GM18505 (cell line): ENCODE results near the gene OR5V1.
"Not testable (repeated sequence)": the region's sequence is repeated elsewhere in the genome, so short reads cannot be mapped to it uniquely, and the experiment has no call there.

Experiments
- ATAC-seq: cut with Tn5 transposase; IDR thresholded peaks from one replicate; pipeline ENCODE4 v1.9.1; 2021; ENCODE audit not compliant: unreplicated experiment
- POLR2A ChIP-seq: IDR thresholded peaks from 4 replicates; pipeline ENCODE4 v1.6.1; 2011; ENCODE audit warnings: borderline replicate concordance; ENCODE audit not compliant: insufficient read depth, insufficient read length; ENCODE audit errors: extremely low read depth

The OR5V1 gene

DNA sequence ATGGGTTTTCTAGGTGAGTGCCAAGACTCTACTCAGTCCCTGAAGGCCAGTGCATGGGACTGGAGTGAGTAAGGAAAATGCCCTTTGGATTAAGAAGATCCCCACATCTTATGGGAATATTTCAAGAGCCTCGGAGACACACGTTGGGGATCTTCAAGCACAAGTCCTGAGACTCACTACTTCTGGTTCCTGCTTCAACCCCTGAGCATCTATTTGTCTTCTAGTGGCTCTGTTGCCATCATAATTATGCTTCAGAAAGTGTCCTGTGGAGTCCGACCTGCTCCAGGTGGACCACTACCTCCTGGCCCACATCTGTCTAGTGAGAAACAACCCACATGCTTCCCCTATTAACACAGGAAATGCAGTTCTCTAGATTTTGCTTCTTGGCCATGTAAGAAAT is at the start of gene OR5V1:
Gene OR5V1, minus strand, starts transcription at position 101 of the 400 bp plus-strand sequence. CDS start 12,670 bp downstream, outside the sequence.
- TF ChIP-seq POLR2A, result no peak
- no peak for ATAC-seq

DNA sequence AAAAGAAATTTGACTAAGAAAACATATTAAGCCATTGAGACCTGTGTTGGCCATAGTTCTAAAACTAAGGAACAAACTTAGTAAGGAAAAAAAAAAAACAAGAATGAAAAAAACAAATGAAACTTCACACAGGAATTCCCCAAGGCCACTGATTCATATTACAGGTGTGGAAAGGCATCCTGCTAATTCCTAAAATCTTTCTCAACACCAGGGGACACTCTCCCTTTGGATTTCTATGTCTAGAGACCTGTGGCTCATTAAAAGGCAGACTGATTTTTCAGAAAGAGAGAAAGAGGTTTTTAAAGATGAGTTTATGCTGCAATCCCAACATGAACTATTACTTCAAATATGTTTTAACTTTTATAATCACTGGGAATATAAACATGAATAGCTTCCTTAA is 45.9 kb upstream of the OR5V1 start, which contains the start of gene OR12D1:
Gene OR12D1, plus strand, starts transcription at position 341 of the 400 bp plus-strand sequence.
- ATAC-seq, result no peak
- no peak for TF ChIP-seq POLR2A

DNA sequence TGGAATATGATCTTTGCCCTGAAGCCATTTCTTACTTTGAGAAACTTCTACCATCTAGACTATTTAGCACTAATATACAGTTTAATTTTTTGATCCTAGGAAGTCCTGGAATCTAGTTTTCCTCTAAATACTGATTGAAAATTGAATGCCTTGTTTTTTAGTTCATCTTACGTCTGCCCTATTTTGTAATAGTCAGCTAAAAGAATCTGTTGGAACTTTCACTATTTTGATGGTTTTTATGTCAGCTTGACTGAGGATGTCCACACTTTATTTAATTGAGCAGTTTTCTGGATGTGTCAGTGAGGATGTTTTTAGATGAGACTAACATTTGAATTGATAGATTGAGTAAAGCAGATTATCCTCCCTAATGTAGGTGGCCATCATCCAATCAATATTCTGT is 35.1 kb upstream of the OR5V1 start:
- TF ChIP-seq POLR2A, result no peak
- no peak for ATAC-seq

DNA sequence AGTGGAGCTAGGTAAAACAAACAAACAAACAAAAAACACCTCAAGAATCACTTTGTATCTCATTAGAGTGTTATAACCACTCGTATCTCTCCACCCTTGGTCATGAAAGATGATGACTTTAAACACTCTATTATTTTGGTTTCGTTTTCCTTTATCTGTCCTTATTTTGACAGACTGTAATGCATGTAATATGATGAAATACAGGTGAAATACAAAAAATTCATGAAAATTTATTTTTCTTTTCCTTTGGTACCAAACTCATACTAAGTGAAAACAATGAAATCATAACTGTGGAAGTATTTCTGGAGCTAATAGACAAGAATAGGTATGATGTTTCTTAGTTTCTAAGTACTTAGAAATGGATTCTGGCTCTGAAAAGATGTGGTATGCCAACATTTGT is 30.9 kb upstream of the OR5V1 start:
- TF ChIP-seq POLR2A, result no peak
- ATAC-seq, result no peak

DNA sequence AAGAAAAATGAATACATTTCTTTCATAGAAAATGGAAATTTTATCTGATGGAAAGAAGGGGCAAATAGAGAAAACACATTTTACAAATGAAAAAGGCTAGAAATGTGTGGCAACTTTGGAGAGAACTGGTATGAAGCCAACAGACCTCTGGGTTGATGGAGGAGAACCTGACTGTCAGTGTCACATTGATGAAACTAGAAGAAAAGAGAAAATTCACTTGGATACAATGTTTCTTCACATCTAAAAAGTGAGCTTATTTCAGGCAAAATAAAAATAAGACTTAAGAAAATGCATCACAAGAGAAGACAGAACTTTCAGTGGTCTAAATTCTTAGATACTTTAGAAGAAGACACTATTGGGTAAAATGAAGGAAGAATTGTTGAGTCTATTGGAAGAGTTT is 26.7 kb upstream of the OR5V1 start, which contains the start of gene OR12D2:
Gene OR12D2, plus strand, starts transcription at position 301 of the 400 bp plus-strand sequence. CDS start 1,069 bp downstream, outside the sequence.
- TF ChIP-seq POLR2A, result no peak
- no peak for ATAC-seq

DNA sequence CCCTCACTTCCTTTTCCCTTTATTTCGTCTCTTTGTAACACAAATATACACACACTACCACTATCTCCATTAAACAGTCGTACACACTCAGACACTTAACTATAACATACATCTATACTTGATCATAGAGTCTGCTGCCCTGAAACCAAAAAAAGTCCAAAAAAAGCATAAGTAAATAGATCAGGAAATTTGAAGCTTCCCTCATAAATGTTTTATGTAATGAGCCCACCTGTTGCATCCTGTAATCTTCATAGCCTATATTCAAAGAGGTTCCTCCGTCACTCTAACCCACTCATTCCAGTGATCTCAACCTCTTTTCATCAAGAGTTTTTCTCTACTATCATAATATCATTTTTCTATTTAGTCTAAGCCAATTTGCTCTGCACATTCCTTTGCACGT is 19.9 kb upstream of the OR5V1 start:
- ATAC-seq, result no peak
- no peak for TF ChIP-seq POLR2A

DNA sequence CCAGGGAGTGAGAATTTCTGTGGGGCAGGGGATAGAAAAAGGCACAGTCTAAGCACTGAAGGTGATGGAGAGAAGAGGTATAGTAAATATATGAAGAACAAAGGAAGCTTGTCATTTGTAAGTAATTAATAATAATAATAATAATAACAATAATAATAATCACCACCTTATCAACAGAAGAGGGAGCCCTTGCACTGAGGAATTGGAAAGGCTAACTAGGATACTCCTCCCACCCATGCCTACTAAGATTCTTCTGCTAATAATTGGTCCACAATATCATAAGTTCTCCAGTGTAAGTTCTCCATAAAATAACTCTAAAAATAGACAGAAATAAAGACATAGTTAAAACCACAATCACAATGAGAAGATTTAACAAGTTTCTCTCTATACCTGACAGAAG is 7.3 kb upstream of the OR5V1 start:
- no peak for TF ChIP-seq POLR2A
- ATAC-seq, result no peak

DNA sequence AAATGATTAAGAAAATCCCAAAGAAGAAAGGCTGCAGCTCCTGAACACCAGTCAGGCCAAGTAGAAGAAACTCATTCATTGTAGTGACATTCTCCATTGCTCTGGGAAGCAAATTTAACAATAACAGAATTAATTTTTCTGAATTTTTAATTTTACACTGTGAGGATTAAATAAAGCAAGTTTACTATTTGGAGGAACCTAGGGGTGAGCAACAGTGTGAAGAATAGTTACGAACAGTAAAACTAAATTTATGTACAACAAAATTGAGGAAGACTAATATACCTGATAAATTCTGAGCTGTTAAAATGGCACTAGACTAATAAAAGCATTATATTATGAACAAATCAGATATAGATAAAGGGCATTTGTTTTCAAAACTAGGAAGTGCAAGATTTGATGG is 6.5 kb upstream of the OR5V1 start, which contains the start of gene OR12D3:
Gene OR12D3, minus strand, starts transcription at position 101 of the 400 bp plus-strand sequence. Its CDS starts 4 bp downstream, at position 97.
- no peak for TF ChIP-seq POLR2A
- ATAC-seq, result no peak

DNA sequence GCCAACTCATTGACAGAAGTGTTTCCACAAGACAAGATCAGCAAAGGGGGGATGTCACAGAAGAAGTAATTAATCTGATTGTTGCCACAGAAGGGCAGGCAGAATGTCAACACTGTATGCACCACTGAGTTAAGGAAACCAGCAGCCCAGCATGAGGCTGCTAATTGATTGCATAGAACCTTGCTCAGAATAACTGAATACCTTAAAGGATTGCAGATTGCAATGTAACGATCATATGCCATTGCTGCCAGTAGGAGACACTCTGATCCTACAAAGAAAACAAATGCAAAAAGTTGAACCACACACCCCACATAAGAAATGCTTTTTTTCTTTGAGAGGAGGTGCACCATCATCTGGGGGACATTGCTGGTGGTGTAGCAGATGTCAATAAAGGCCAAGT is 13.1 kb downstream of the OR5V1 start:
- ATAC-seq, result no peak
- TF ChIP-seq POLR2A, result no peak

DNA sequence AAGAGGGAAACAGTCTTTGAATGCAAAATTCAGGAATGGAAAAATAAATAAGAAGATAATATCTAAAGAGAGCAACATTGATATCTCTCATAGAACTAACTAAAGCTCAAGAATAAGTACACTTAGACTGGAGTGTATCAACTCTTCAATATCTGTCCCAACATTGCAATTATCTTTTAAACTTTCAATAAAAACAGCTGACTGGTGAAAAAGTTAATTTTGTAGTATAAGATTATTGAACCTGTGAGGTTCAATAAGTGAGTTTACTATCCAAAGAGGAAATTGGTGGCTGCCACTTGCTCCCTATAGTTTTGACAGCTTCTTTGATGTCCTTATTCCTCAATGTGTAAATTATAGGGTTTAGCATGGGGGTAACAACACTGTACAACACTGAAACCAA is 13.7 kb downstream of the OR5V1 start:
- no peak for ATAC-seq
- no peak for TF ChIP-seq POLR2A

DNA sequence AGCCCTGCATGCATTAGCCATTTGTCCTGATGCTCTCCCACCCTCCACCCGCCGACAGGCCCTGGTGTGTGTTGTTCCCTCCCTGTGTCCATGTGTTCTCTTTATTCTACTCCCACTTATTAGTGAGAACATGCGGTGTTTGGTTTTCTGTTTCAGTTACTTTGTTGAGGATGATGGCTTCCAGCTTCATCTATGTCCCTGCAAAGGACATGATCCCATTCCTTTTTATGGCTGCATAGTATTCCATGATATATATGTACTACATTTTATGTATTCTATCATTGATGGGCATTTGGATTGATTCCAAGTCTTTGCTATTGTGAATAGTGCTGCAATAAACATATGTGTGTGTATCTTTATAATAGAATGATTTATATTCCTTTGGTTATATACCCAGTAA is 19.3 kb downstream of the OR5V1 start:
- ATAC-seq, result not testable (repeated sequence)

DNA sequence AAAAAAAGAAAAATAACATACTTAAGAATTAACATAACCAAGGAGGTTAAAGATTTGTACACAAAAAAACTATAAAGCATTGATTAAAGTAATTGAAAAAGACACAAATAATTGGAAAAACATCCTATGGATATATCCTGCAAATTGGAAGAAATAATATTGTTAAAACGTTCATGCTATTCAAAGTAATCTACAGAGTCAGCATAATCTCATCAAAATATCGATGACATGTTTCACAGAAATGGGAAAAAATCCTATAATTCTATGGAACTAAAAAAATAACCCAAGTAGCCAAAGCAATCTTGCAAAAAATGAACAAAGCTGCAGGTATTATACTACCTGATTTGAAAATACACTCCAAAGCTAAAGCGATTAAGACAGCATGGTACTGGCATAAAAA is 23.3 kb downstream of the OR5V1 start:
- no peak for TF ChIP-seq POLR2A
- ATAC-seq, result no peak

DNA sequence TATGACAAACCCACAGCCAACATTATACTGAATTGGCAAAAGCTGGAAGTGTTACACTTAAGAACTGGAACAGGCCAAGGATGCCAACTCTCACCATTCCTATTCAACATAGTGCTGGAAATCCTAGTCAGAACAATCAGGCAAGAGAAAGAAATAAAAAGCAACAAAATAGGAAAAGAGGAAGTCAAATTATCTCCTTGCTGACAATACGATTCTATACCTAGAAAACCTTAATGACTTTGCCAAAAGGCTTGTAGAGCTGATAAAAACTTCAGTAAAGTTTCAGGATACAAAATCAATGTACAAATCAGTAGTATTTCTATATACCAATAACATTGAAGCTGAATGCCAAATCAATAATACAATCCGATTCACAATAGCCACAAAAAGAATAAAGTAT is 32.4 kb downstream of the OR5V1 start:
- TF ChIP-seq POLR2A, result no peak
- no peak for ATAC-seq

DNA sequence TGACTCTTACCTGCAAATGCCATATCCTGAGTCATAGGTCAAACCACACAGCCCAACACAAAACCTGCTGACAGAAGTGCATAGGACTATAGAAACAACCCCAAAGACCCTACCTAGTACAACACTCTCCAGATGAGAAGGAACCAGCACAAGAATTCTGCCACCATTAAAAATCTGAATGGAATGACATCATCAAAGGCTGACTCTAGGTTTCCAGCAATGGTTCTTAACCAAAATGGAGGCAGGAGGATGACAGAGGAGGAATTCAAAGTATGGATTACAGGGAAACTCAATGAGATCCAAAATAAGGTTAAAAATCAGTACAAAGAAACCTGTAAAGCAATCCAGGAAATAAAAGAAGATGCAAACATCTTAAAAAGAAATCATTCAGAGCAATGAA is 36.0 kb downstream of the OR5V1 start:
- no peak for ATAC-seq
- no peak for TF ChIP-seq POLR2A

DNA sequence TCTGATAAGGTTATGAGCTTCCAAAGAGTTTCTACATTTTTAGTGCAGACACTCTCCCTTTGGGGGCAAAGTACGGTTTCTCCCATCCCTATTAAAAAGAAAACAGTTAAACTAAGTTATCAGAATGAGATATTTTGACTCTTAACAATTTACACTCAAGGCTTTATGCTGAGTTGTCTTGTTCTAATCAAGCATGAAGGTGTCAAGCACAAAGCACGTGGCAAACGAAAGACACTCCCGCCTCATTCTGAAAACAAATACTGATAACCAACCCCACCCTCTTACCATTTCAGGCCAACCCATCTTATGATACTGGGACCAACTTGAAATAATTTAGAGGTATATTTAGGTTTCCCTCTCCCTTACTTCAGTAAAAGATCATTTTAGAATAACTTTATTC is 42.9 kb downstream of the OR5V1 start:
- no peak for ATAC-seq
- no peak for TF ChIP-seq POLR2A

DNA sequence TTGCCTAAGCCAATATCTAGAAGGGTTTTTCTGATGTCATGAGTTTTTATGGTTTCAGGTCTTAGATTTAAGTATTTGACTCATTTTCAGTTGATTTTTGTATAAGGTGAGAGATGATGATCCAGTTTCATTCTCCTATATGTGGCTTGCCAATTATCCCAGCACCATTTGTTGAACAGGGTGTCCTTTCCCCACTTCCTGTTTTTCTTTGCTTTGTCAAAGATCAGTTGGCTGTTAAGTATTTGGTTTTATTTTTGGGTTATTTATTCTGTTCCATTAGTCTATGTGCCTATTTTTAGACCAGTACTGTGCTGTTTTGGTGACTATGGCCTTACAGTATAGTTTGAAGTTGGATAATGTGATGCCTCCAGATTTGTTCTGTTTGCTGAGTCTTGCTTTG is 45.3 kb downstream of the OR5V1 start:
- ATAC-seq, result not testable (repeated sequence)

DNA sequence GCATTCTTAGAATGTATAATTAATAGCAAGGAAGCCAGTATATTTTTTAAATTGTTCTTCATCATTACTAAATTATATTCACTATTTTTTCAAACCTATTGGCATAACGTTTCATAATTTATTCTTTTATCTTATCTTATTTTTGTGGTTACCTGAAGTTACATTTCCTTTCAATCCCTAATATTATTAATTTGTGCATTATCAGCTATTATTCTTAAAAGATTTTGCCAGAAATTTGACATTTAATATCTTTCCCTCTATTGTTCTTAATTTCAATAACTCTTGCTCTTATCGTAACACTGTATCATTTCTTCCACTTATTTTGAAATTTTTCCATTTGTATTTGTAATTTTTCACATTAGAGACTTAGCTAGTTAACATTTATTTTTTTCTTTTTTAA is 48.7 kb downstream of the OR5V1 start:
- no peak for TF ChIP-seq POLR2A

More for the DNA sequence above, 48.7 kb downstream of the OR5V1 start:
- no peak for ATAC-seq
